ELF-1 (cell line): ENCODE measurements around the gene RAB8B.
"Not testable (repeated sequence)": the region's sequence is repeated elsewhere in the genome, so short reads cannot be mapped to it uniquely, and the experiment has no call there.

Experiments
- DNase-seq: peaks from one replicate; pipeline ENCODE4 v3.0.0-alpha.2; 2016; ENCODE audit warnings: low read depth, low spot score

RAB8B gene

DNA sequence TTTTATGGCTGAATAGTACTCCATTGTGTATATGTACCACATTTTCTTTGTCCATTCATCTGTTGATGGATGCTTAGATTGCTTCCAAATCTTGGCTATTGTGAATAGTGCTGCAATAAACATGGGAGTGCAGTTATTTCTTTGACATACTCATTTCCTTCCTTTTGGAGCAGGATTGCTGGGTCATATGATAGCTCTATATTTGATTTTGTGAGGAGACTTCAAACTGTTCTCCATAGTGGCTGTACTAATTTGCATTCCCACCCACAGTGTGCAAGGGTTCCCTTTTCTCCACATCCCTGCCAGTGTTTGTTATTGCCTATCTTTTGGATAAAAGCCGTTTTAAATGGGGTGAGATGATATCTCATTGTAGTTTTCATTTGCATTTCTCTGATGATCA, 47.7 kb downstream of the RAB8B start:
- not testable (repeated sequence) for DNase-seq

DNA sequence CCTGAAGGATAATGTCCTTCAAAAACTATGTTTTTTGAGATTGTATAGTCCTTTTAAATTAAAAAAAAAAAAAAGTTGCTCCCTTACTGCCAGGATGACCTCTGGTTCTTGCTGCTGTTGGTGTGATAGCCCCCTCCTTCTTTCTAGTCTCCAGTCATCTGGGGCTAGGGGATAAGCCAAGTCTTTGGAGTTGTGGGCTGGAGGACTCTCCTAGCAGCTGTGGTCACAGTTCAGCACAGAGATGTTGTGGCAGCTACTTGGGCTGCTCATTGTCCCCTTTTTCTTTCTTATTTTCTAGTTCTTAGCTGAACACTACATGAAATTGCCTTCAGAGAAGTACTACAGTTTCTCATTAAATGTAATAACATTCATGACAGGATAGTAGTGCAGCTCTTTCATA, 48.8 kb downstream of the RAB8B start:
- no peak for DNase-seq

DNA sequence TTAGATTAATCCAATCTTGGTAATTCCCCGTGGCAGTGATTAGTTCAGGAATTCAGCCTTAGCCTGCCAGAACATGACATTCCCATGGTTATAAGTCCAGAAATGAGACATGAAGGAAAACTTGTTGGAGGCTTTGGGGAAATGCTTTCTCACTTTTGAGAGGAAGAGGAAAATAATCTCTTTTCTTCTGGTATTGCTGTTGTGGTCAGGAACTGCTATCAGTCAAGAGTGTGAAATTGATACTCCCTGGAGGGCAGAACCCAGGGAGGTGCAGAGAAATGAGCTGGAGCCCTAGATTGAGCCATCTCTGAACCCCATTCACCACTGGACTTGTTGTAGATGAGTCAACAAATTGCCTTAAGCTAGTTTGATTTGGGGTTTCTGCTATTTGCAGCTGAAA, 49.4 kb downstream of the RAB8B start:
- DNase-seq = no peak

DNA sequence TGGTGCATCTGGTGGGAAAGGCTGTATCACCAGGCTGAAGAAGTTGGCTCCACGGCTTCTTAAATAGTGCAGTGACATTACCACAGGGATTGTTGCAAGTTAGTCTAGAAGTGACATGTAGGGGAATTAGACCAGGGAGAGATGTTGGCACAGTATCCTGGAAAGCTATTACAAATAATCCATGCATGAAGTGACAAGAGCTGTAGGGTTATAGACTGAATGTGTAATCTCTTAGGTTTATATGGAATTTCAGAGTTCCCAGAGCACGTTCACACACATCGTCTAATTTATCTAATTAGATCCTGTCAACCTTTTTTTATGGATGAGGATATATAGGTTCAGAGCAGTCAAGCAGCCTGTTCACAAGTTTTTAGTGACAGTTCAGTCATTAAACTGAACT, 50.7 kb downstream of the RAB8B start:
- DNase-seq = no peak

DNA sequence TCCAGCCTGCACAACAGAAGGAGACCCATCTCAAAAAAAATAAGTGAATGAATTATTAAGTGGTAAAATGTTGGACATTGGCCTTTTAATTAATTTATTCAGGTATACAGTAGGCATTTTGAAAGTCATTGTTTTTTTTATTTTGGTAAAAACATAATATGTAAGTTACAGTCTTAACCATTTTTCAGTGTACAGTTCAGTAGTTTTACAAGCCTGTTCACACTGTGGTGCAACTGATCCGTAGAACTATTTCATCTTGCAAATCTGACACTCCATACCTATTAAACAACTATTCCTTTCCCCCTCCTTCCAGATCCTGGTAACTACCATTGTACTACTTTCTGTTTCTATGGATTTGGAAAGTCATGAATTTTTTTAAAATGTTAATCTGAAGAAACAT, 51.9 kb downstream of the RAB8B start:
- DNase-seq = no peak

DNA sequence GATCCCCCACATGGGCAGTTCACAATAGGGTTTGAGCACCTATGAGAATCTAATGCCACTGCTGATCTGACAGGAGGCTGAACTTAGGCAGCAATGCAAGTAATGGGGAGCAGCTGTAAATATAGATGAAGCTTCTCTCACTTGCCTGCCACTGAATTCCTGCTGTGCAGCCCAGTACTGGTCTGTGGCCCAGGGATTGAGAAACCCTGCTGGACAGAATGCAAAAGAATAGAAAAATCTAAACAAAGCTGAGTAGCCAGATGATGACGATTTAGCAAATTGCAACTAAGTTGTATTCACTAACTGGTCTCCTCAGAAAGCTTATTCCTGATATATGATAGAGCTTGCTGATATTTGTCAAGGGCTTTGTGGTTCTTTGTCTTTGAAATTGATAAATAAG, 53.7 kb downstream of the RAB8B start:
- DNase-seq = no peak

DNA sequence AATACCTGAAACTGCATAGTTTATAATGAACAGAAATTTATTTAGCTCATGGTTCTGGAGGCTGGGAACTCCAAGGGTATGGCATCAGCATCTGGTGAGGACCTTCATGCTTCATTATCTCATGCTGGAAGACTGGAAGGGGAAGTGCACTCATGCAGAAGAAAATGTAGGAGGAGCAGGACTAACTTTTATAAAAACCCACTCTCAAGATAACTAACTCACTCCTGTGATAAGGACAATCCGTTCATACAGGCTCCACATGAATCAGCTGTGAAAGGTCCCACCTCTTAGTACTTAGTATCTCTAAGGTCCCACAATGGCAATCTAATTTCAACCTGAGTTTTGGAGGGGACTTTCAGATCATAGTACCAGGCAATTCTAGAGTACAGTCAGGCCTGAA, 54.4 kb downstream of the RAB8B start:
- no peak for DNase-seq

DNA sequence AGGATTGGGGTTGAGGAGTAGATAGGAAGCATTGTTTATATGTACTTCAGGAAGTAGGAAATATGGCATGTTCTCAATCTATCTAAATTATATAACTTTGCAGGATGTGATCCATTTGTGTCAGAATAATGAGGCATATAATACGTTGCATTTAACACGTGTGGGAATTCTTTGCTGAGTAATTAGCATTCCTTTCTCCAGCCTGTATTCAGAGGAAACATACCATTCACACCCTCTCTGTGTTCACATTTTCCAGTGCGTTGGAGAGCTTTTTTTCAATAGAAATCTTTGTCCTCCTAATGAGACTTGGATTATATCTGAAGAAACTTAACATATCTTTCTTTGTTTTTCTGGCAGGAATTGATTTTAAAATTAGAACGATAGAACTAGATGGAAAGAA, 55.0 kb downstream of the RAB8B start:
- no peak for DNase-seq

DNA sequence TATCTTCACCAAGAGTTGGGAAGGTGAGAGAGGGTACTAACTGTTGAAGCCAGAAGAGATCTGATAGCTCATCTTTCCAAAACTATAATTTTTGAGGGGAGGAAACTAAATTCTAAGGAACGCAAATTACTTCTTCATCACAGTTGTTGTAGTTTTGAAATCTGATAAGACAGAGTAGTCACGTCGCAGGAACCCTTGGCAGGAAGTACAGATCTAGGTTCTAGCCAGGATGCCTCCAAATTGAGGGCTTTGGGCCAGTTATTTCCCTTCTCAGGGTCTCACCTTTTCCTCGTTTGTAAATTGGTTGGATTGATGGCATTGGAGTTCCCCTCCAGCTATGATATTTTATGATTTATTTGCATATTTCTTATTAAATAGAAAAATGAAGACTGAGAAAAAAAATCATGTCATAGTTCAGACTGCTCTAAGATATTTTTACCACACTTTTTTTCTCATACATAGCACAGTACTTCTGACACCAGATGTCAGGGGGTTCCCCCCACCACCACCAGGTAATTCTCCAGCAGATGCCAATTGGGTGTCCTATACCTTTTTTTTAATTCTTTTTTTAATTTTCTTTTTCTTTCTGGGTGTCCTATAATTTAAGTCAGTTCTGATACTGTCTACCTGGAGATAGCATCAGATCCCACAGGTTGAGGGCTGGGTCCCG, 55.7 kb downstream of the RAB8B start:
- DNase-seq = no peak

DNA sequence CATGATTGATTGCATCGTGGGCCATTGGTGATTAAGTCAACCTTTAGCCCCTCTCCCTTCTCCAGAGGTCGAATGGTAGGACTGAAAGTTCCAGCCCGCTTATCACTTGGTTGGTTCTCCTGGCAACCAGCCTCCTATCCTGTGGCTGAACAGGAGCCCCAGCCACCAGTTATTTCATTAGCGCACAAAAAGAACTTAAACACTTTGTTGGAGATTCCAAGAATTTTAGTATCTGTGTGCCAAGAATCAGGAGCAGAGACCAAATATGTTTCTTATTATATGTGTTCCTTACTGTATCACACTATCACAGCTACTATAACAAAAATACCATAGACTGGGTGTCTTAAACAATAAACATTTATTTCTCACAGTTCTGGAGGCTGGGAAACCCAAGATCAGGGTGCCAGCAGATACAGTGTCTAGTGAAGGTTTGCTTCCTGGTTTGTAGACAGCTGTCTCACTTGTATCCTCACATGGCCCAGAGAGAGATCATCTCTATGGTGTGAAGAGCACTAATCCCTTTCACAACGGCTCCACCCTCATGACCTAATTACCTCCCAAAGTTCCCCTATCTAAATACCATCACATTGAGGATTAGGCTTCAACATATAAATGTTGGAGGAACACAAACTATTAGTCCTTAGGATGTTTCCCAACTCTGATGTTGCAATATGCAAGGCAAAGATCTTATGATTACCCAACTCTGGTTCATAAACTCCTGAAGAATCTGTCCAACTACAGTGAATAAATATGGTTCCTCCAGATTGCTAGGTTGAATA, 57.5 kb downstream of the RAB8B start:
- DNase-seq = no peak

DNA sequence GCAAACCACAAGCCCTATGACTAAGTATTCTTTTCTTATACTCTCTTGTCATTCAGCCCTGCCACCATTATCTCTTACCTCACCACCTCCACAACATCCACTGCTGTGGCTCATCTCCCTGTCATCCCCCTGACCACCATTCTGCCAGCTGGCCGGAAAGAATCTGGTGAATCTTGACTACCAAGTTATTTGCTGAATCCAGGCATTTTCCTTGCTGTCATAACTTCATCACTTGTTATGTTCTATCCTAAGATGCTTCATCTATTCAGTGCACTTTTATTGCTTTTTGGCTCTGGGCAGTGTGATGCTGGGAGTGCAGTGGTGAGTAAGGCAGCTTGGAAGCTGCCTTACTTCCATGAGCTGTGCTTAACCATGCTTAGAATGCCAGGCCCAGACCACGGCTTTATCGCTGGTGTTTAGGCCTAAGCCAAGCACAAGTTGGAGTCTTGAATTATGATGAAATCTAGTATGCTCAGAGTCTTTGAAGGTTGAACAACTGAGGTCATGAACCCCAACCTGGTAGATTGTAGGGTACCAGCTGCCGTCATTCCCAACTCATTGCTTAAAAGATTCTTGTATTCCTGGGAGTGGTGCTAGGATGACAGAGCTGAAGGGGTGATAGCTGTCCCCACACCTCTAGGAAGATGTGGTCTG, 61.0 kb downstream of the RAB8B start:
- DNase-seq = peak; percentile 4

DNA sequence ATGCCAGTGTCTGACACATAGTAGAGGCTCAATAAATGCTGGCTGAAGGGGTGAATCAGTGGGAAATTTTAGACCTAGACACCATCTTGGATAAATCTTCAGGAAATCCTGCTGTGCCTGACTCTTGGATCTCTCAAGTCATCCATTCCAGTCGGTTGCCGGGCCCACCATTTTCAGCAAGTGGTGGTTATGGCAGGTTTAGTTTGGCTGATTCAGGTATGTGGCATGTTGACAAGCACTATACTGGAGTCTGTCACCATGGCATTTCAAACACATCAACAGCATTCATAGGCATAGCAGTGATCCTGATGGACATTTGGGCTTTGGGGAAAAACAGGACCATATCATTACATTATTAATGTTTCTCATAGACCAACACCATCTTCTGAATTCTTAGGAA, 62.3 kb downstream of the RAB8B start:
- DNase-seq = no peak

DNA sequence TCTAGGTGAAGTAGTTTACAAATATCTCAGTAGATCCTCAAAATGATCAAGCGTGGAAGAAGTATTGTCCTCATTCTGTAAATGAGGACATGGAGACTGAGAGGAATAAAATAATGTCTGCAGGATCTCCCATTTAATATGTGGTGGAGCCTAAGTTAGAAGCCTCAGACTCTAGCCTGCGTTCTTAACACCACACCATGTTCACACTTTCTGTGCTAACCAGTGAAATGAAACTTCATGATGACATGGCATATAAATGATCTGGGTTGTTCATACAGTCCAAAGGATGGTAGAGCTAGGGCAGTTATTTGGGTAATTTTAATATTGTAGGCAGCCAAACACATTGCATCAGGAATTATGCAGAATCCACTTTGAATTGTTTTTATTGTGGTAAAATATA, 62.9 kb downstream of the RAB8B start:
- no peak for DNase-seq

DNA sequence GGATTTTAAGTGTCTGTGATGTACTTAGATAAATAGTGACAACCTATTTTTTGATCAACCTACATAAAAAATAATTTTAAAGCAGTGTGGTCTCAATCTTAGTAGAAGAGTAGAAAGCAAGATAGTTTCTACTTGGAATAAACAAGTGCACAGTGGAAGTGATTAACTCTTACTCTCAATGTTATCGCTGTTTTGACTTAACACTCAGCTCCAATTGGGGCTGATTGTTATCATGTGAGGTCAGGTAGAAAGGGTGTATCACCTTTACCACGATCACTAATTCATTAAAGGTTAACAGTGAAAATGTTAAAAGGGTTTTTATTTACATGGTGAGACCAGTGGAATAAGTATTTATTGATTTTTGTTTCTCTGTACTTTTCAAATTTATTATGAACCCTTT, 65.6 kb downstream of the RAB8B start:
- DNase-seq = no peak

DNA sequence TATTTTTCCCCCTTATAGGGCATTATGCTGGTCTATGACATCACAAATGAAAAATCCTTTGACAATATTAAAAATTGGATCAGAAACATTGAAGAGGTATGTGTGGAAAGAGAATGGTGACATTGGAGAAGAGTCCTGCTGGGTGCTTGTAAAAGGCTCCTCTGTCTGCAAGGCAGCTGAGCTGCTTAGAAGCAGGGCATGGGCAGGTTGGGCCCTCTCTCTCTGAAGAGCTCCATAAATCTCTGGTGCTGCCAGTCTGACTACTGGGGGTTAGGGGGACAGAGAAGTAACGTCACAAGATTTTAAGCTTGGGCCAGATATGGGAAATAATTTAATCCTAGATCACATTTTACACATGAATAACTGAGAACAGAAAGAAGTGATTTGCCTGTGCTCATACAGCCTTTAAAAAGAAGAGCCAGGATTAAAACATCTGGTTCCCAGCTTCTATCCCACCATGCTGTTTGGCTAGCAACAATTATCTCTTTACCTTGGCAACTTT, 66.1 kb downstream of the RAB8B start:
- peak; percentile 15 for DNase-seq

DNA sequence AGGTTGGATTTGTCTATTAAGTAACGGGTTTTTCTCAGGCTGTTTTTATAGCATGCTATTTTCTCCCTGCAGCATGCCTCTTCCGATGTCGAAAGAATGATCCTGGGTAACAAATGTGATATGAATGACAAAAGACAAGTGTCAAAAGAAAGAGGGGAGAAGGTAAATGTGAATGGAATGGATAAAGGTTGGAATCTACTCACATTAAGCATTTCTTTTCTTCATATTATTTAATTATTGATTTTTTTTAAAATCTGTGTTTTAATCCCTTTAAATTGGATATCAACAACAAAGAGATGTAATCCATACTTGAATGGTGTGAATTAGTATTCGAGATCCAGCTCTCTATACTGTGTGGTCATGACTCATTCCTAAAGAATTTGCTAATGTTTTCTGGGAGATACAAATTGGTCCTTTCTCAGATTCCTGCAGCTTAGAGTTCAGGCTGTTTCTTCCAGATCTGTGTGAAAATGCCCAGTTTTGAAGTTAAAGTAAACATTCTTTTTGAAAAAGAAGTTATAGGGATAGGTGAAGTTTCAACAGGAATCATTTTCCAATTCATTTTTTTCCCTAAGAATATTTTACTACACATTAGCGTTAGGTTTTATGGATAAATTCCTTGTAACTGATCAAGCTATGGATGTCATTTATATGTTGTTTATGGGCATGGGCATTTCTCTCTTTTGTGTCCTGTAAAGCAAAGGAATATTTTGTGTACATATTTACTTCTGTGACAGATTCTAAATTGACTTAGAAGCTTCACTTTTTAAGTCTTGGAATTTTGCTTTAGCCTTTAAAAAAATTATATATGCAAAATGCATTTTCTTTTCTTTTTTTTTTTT, 67.2 kb downstream of the RAB8B start:
- no peak for DNase-seq

DNA sequence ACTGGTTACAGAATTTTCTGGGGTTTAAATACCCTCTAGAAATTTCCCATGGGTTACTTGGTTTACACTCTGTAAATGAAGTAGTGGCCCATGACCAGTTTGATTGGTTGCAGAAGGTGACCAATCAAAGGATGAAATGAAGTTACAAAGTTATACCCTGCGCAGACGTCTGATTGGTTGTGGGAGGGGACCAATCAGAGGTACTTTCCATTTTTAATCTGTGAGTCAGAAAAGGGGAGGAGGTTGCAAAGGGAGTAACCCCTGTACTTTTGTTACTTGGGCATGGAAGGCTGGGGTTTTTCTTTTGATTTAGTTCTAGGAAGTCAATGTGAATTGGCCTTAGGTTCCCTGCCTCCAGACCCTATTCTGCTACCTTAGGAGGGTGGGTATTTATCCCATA, 69.3 kb downstream of the RAB8B start:
- DNase-seq = no peak

DNA sequence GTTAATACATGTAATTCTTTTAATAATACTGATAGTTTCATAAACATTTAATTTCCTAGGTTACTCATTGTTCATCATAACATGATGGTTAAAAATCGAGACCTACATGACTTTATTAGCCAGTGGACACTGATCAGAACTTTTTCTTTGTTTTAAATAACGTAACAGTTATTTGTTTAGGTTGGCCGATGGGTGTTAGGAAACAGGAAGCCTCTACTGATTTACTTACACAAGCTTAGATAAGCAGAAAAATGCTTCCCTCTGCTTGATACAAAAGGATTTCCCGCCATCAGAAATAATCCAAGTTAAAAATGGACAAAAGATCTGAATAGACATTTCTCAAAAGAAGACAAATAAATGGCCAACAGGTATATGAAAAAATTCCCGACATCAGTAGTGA, 71.4 kb downstream of the RAB8B start:
- DNase-seq = no peak

DNA sequence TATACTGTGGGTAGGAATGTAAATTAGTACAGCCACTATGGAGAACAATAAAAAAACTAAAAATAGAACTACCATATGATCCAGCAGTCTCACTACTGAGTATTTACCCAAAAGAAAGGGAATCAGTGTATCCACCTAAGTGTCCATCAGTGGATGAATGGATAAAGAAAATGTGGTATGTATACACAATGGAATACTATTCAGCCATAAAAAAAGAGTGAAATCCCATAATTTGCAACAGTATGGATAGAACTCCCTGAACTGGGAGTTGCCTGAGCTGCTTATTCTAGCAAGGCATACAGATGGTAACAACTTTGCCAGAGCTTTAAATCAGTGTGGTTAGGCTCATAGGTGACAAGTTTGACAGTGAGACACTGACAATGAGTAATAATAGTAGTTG, 71.9 kb downstream of the RAB8B start:
- no peak for DNase-seq

DNA sequence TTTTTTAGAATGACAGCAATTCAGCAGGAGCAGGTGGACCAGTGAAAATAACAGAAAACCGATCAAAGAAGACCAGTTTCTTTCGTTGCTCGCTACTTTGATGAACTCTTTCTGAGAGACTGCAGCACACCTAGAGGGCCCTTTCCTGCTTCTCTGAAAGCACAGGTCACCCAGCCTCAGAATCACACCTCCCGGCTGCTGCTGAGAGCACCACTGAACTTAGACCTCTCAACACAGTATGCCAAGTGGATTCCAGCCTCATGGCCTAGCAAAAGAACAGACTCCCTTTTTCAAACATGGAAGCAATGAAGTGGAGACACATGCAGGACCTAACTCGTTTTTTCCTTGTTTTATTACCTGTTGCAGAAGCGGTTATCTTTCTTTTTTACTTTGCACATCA, 74.1 kb downstream of the RAB8B start:
- DNase-seq = no peak

DNA sequence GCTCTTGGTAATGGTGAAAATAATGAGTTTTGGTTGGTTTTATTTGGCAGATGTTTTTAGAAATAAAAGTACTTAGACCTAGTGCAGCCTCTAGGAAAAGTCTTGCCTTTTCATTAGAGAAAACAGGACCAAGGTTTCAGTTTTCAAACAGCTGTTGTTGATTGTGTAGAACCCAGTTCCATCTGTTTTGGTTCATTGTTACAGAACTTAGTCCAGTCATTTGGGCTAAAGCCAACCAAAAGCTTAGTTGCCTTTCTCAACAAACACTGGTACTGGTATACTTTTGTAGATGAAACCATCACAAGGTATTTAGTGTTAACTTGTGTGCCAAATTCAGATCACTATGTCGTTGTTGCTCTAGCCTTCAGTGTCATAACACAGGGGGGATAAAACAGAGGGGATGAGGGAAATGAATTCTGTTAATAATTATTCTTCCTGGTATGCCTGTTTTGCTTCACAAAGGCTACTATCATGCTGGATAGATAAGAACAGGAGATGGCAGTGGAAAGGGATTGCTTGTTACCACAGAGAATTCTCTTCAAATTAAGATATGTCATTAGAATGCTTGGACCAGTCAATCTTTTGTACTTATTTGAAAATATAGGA, 75.4 kb downstream of the RAB8B start:
- DNase-seq = no peak
